ENCODE measurements around the gene WDR54.

DNA sequence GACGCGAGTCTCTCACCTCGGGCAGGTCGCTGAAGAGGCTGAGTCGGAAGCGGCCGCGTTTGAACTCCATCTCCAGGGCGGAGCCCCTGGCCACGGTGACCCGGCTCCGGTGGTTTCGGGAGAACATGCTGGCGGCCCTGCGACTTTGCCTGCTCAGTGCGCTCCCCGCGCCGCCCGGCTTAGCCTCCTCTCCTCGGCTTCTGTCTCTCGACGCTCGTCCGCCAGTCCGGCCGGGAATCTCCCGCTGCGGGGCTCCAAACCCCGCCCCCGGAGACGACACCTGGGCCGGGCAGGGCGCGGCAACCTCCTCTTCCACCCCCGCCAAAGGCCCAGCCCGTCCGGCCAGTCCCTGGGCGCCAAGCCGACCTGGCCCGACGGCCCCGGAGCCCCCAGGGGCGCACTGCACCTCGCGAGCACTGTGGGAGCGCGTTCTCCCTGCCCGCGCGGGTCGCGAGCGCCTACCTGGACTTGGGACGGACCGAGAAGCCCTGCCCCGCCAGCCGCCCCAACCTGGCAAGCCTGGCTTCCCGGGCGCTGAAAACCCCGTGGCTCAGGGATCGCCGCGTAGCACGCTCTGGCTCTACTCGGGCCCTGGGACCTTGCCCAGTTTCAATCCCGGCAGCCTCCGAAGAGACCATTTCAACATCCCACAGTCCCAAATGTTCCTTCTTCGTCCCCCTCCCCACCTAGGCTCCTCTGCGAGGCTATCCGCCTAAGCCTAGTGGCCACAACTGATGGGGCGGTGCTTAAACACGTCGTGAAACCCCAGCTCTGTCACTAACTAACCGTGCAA lies 20.4 kb downstream of the WDR54 start, which contains the start of gene RTKN:
- TF ChIP-seq, protein P1, sequence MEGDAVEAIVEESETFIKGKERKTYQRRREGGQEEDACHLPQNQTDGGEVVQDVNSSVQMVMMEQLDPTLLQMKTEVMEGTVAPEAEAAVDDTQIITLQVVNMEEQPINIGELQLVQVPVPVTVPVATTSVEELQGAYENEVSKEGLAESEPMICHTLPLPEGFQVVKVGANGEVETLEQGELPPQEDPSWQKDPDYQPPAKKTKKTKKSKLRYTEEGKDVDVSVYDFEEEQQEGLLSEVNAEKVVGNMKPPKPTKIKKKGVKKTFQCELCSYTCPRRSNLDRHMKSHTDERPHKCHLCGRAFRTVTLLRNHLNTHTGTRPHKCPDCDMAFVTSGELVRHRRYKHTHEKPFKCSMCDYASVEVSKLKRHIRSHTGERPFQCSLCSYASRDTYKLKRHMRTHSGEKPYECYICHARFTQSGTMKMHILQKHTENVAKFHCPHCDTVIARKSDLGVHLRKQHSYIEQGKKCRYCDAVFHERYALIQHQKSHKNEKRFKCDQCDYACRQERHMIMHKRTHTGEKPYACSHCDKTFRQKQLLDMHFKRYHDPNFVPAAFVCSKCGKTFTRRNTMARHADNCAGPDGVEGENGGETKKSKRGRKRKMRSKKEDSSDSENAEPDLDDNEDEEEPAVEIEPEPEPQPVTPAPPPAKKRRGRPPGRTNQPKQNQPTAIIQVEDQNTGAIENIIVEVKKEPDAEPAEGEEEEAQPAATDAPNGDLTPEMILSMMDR (IDR thresholded peaks at IDR 0.05): no peak
- no peak for TF ChIP-seq POLR2A (IDR thresholded peaks at IDR 0.05)

Data from heart left ventricle (tissue), 13 donors.